GM18861 (cell line): ENCODE measurements around the gene P2RY8.
"Not testable (repeated sequence)": the region's sequence is repeated elsewhere in the genome, so short reads cannot be mapped to it uniquely, and the experiment has no call there.

ENCODE experiments used
- ATAC-seq: cut with Tn5 transposase; IDR thresholded peaks from one replicate; pipeline ENCODE4 v1.9.1; 2021; ENCODE audit not compliant: unreplicated experiment

Gene P2RY8

GRCh38 chrX:1466232-1466661 lies 70.7 kb downstream of the P2RY8 start:
- ATAC-seq: no peak

- no peak for ATAC-seq
These were observed 71.4 kb downstream of the P2RY8 start for GRCh38 chrX:1465286-1466231.

GRCh38 chrX:1464971-1465285 lies 72.1 kb downstream of the P2RY8 start:
- ATAC-seq: no peak

GRCh38 chrX:1464041-1464970 lies 72.7 kb downstream of the P2RY8 start:
- no peak for ATAC-seq

DNA sequence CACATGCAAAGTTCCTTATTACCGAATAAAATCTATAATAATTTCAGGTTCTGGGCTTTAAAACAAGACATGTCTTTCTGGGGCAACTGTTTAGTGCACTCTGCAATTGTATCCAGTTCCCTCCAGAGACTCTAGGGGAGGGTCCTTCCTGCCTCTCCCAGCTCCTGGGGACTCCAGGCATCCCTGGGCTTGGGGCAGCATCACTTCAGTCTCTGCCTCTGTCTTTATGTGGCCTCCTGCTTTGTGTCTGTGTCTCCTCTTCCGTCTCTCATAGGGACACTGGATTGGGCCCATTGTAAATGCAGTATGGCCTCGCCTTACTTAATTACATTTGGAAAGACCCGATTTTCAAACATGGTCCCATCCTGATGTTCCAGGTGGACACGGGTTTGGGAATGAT lies 73.4 kb downstream of the P2RY8 start:
- ATAC-seq: no peak

GRCh38 chrX:1462596-1463251 lies 74.3 kb downstream of the P2RY8 start:
- ATAC-seq: no peak

DNA sequence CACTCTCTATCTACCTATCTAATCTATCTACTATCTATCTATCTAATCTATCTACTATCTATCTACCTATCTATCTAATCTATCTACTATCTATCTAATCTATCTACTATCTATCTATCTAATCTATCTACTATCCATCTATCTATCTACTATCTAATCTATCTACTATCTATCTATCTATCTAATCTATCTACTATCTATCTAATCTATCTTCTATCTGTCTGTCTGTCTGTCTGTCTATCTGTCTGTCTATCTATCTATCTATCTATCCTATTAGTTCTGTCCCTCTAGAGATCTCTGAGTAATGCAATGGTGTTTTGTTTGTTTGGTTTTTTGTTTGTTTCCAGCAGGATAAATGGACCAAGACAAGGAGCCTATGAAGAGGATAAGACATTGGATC lies 74.9 kb downstream of the P2RY8 start:
- ATAC-seq: no peak

GRCh38 chrX:1455948-1456280 lies 81.1 kb downstream of the P2RY8 start:
- ATAC-seq: no peak

- ATAC-seq: peak; percentile 59
These were observed 82.8 kb downstream of the P2RY8 start for GRCh38 chrX:1453951-1454785.

DNA sequence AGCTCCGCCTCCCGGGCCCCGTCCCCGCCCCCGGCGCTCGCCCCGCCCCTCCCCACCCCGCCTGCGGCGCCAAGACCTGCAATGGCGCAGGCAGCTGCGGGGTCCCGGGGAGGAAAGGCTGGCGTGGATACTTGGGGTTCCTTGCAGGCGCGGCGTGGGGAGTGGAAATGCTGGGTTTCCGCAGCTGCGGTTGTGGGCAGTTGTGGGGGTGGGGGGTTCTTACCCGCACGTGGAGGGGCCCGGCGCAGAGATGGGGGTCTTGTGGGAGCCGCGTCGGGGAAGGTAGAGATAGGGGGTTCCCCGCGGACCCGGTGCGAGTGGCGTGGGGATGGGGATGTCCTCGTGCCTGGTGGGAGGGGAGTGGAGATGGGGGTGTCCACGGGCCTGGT lies 83.6 kb downstream of the P2RY8 start:
- no peak for ATAC-seq

- peak; percentile 72 for ATAC-seq
These were observed 84.2 kb downstream of the P2RY8 start, which contains the start of gene ASMTL for GRCh38 chrX:1452516-1453394. ASMTL (minus strand) TSS chrX:1452909; CDS start chrX:1452840, 69 bp downstream.

DNA sequence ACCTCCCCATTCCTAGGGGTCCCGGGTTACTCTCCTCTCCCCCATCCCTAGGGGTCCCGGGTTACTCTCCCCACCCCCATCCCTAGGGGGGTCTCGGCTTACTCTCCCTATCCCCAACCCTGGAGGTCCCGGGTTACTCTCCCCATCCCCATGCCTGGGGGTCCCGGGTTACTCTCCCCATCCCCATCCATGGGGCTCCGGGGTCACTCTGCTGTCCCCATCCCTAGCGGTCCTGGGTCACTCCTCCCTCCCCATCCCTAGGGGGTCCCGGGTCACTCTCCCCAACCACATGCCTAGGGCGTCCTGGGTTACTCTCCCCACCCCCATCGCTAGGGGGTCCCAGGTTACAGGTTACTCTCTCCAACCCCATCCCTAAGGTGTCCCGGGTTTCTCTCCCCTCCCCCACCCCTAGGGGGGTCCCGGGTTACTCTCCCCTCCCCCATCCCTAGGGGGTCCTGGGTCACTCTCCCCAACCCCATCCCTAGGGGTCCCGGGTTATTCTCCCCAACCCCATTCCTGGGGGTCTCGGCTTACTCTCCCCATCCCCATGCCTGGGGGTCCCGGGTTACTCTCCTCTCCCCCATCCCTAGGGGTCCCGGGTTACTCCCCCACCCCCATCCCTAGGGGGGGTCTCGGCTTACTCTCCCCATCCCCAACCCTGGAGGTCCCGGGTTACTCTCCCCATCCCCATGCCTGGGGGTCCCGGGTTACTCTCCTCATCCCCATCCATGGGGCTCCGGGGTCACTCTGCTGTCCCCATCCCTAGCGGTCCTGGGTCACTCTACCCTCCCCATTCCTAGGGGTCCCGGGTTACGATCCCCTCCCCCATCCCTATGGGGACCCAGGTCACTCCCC lies 85.1 kb downstream of the P2RY8 start:
- no peak for ATAC-seq

GRCh38 chrX:1451251-1451660 lies 85.7 kb downstream of the P2RY8 start:
- ATAC-seq: no peak

DNA sequence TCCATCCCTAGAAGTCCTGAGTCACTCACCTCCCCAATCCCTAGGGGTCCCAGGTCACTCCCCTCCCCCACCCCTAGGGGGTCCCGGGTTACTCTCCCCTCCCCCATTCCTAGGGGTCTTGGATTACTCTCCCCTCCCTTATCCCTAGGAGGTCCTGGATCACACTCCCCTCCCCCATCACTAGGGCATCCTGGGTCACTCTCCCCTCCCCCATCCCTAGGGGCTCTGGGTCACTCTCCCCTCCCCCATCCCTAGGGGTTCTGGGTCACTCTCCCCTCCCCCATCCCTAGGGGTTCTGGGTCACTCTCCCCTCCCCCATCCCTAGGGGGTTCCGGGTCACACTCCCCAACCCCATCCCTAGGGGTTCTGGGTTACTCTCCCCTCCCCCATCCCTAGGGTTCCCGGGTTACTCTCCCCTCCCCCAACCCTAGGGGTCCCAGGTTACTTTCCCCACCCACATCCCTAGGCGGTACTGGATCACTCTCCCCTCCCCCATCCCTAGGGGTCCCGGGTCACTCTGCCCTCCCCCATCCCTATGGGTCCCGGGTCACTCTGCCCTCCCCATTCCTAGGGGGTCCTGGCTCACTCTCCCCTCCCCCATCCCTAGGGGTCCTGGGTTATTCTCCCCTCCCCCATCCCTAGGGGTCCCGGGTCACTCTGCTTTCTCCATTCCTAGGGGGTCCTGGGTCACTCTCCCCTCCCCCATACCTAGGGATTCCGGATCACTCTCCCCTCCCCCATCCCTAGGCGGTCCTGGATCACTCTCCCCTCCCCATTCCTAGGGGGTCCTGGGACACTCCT lies 86.4 kb downstream of the P2RY8 start:
- ATAC-seq: no peak

GRCh38 chrX:1449823-1450149 lies 87.2 kb downstream of the P2RY8 start:
- no peak for ATAC-seq

DNA sequence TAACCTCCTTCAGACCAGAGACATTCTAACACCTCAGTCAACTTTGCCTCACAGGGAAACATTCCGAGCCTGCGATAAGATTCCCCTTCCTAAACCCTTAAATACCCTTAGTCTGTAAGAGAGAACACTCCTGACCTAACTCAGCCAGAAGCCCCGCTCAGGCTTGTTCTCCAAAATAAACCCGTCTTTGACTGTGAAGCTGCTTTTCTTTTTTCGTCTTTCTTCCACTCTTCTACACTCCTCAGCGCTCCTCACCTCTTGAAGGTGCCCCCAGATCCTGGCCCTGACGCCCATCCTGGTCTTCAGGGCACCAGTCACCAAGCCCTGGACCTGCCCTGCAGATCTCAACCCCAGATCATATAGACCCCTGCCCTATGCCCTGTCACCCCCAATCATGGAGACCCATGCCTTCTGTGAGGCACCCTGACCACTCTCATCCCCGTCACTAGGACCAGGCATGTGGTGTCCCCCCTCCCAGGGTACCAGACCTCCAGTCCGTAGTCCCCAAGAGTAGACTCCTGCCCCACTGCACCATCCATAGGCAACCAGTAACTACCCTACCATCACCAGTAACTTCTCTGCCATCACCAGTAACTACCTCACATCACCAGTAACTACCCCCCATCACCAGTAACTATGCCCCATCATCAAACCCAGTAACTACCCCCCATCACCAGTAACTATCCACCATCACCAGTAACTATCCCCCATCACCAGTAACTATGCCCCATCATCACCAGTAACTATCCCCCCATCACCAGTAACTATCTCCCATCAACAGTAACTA lies 87.8 kb downstream of the P2RY8 start:
- no peak for ATAC-seq

GRCh38 chrX:1448573-1449001 lies 88.4 kb downstream of the P2RY8 start:
- ATAC-seq: not testable (repeated sequence)
